GM12891 (cell line): Measurements from ENCODE around the gene APBB2.

Source experiments
- DNase-seq: peaks from one replicate; pipeline ENCODE4 v3.0.0; 2011; ENCODE audit warnings: low spot score; ENCODE audit not compliant: insufficient read length
- FAIRE-seq: peaks from 2 replicates; lab custom pipeline; 2011; peaks lifted over from hg19 to GRCh38; lab: Jason Lieb, UNC
- PAX5 ChIP-seq: IDR thresholded peaks from 2 replicates; pipeline ENCODE4 v1.6.1; 2011; ENCODE audit warnings: low read length, moderate library complexity, mild to moderate bottlenecking; ENCODE audit not compliant: insufficient read depth, severe bottlenecking
- POLR2A ChIP-seq: IDR thresholded peaks from 2 replicates; pipeline ENCODE4 v1.6.1; 2011; ENCODE audit warnings: low read depth, low read length, control low read depth
- POLR2AphosphoS5 ChIP-seq: IDR thresholded peaks from 2 replicates; pipeline ENCODE4 v1.6.1; 2011; ENCODE audit warnings: low read depth, low read length, control low read depth
- POU2F2 ChIP-seq: IDR thresholded peaks from 2 replicates; pipeline ENCODE4 v1.6.1; 2011; ENCODE audit warnings: low read depth, mild to moderate bottlenecking, control low read depth, low read length, moderate library complexity
- SPI1 ChIP-seq: IDR thresholded peaks from 2 replicates; pipeline ENCODE4 v1.6.1; 2011; ENCODE audit warnings: low read depth, low read length, control low read depth
- TAF1 ChIP-seq: IDR thresholded peaks from 2 replicates; pipeline ENCODE4 v1.6.1; 2011; ENCODE audit warnings: low read depth, low read length, control low read depth

The APBB2 gene

DNA sequence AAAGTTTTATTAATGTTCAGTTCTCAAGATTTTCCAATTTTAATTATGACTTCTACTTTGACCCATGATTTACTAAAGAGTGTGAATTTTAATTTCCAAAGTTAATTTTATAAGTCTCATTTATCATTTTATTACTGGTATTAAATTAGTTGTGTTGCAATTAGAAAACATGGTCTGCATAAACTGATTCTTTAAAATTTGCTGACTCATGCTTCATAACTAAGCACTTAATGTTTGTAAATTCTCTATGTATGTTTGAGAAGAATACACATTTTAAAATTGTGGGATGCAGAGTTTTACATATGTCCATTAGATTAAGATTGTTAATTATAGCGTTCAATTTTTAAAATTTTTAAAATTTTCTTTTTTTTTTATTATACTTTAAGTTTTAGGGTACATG lies 22.2 kb upstream of the APBB2 start:
- DNase-seq (no peak), FAIRE-seq (no peak)
- TF ChIP-seq POLR2AphosphoS5: no peak
- no peak for TF ChIP-seq PAX5
- TF ChIP-seq SPI1: no peak
- TF ChIP-seq POU2F2: no peak

DNA sequence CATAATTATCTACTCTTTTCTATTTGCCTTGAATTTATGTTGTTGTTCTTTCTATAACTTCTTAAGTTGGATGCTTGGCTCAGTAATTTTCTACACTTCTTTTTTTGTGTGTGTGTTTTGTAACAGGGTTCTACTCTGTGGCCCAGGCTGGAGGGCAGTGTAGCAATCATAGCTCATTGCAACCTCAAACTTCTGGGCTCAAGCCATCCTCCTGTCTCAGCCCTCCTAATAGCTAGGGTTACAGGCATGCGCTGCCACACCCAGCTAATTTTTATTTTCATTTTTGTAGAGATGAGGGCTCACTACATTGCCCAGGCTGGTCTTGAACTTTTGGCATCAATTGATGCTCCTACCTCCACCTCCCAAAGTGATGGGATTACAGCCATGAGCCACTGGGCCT lies 21.7 kb upstream of the APBB2 start:
- TF ChIP-seq POU2F2 (no peak), TAF1 (no peak), POLR2A (no peak), PAX5 (no peak), POLR2AphosphoS5 (no peak), SPI1 (no peak)
- FAIRE-seq: no peak
- no peak for DNase-seq

DNA sequence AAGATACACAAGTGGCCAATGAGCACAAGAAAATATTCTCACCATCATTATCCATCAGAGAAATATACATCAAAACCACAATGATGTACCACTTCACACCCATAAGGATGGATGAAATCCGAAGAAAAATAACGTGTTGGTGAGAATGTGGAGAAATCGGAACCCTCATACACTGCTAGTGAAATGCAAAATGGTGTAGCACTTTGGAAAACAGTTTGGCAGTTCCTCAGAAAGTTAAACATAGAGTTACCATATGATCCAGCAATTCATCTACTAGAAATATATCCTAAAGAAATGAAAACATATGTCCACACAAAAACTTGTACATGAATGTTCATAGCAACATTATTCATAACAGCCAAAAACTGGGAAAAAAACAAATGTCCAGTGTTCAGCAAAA lies 18.5 kb upstream of the APBB2 start:
- FAIRE-seq: no peak
- TF ChIP-seq TAF1: no peak
- TF ChIP-seq PAX5: no peak
- no peak for TF ChIP-seq POU2F2
- TF ChIP-seq POLR2AphosphoS5: no peak
- no peak for TF ChIP-seq POLR2A
- no peak for TF ChIP-seq SPI1

DNA sequence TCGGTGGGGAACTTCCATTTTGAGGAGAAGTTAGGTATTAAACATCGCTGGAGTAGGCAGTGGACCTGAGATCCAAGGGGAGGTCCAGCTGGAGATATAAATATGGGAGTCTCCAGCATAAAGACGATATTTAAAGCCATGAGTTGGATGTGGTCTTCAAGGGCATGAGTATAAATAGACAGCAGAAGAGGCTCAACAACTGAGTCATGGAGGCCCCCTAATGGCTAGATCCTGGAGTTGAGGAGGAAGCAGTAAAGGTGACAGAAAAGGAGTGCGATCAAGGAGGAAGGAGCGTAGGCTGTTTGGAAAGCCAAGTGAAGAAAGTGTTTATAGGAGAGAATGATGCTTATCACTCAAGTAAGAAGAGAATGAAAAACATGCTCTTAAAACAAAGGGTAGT lies 18.1 kb upstream of the APBB2 start:
- no peak for TF ChIP-seq POLR2A
- TF ChIP-seq SPI1: no peak
- no peak for TF ChIP-seq PAX5
- no peak for TF ChIP-seq TAF1
- no peak for TF ChIP-seq POU2F2
- FAIRE-seq: no peak
- DNase-seq: no peak

More for the DNA sequence above, 18.5 kb upstream of the APBB2 start:
- no peak for DNase-seq

DNA sequence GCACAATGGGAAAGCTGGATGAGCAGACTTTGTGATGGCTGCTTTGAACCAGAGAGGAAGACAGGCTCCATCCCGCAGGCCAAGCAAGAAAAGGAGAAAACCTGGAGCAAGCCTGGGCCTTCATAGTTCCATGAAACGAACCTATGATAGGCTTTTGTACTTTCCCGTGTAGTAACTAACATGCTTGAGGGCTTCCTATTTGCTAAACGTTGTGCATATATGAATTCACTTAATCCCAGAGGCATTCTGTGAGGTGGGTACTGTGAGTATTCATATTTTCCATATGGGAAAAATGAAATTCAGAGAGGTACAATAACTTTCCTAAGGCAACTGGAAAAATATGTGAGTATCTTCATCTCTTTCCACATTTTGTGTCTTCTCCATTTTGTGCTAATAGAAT lies 13.6 kb upstream of the APBB2 start:
- no peak for FAIRE-seq
- DNase-seq: no peak
- no peak for TF ChIP-seq PAX5

DNA sequence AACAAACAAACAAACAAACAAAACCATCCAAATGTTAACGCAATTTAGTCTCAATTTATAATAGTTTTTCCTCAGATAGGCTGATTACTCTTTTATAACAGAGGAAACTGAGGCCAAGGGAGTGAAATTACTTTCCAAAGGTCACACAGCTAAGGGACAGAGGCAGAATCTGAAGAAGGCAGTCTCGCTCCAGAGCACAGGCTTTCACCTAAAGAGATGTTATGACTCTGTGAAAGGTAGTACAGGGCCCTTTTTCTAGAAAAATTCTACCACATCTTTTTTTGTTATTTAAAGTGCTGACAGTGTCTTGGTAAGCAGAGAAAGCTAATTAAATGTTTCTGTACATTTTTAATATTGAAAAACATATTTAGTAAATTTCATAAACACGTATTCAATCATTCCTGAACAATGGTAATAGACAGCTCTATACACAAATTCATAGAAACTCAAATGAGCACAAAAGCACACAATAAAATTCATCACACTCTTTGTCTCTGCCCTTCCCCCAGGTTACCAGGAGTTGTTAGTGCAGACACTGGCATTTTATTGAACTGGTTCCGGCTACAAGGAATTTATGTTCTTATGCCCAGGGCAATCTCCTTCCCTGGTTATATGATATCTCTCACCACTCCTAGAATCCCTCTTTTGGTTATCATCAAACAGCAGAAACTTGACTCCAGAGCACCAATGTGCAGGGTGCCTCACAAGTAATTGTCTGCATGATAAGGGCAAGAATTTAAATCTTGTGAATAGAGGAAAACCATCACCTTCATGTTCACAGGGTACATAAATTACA lies 7.7 kb upstream of the APBB2 start:
- no peak for FAIRE-seq
- no peak for DNase-seq
- TF ChIP-seq PAX5: no peak
- TF ChIP-seq SPI1: no peak
- TF ChIP-seq POU2F2: no peak
- no peak for TF ChIP-seq TAF1
- no peak for TF ChIP-seq POLR2A
- no peak for TF ChIP-seq POLR2AphosphoS5

DNA sequence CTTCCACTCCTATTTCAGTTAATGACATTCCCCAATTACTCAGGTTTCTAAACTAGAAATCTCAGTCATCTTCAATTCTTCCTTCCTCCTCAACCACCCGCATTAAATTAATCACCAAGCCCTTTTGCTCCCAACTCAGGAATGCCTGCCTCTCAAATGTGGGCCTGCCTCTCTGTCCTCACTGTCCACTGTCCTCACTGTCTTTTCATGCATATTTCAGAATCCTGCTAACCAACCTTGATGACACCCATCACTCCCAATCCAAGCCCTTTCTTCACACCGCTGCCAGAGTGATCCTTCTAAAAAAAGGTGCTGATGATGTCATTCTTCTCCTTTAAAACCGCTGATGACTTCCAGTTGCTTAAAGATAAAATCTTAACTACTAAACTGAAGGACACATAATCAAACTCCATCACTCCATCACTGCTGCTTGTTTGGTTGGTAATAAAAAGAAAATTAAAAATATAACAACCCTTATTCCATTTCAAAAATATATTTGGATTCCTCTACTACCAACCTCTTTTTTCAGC lies 5.1 kb upstream of the APBB2 start:
- no peak for DNase-seq
- FAIRE-seq: no peak
- TF ChIP-seq POLR2AphosphoS5: no peak
- no peak for TF ChIP-seq POU2F2
- no peak for TF ChIP-seq PAX5
- TF ChIP-seq SPI1: no peak
- no peak for TF ChIP-seq TAF1
- TF ChIP-seq POLR2A: no peak

DNA sequence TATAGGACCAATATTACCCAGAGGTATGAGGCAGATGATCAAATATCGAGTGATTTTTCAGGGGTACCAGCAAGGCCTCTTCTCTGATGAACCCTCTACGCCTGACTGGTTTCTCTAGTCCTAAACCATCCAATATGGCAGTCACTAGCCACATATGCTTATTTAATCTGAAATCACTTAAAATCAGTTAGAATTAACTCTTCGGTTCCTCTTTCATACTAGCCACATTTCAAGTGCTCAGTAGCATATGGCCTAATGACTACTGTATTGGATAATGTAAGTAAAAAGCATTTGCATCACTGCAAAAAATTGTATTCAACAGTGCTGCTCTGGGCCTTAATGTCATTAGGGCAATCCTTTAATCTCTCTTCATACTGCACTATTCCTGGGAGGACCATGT lies 4.4 kb upstream of the APBB2 start:
- TF ChIP-seq POLR2A: no peak
- TF ChIP-seq SPI1: peak; percentile 65
- FAIRE-seq (no peak), DNase-seq (no peak)

DNA sequence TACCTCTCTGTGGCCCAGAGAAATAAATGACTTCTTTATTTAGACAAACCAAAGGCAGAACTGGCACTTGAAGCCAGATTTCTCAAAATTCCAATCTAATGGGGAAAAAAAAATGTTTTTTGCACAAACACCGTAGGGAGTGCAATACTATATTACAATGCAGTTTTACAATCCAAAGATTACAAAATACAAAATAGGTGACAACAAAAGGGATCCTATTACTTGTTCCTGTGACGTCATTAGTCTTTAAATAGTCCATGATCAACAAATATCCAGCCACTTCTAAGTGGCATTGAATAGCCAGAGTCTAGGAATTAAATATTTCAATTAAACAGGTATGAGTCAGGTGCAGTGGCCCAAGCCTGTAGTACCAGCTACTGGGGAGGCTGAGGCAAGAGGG lies 3.0 kb upstream of the APBB2 start:
- DNase-seq (no peak), FAIRE-seq (no peak)
- no peak for TF ChIP-seq POLR2AphosphoS5
- TF ChIP-seq PAX5: no peak
- TF ChIP-seq POU2F2: no peak
- no peak for TF ChIP-seq SPI1
- TF ChIP-seq TAF1: no peak
- no peak for TF ChIP-seq POLR2A

DNA sequence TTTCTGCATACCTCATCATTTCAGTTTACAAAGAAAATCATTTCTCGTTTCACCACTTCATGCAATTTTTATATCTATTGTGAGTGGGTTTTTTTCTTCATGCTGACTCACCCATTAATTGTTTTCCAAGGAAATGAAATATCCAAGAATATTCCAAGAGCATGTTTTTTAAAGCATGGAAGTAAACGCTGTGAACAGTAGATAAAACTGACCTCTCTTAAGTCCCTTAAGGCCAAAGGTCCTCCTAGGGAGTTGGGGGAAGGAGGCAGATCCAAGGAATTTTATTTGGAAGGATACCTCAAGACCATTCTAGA lies 2.6 kb upstream of the APBB2 start:
- DNase-seq: no peak
- TF ChIP-seq PAX5: no peak
- no peak for TF ChIP-seq SPI1
- no peak for TF ChIP-seq POLR2AphosphoS5
- no peak for TF ChIP-seq POLR2A
- TF ChIP-seq TAF1: no peak
- TF ChIP-seq POU2F2: no peak
- no peak for FAIRE-seq
